DOHH2 (cell line): ENCODE data around the gene DDX39A.

Source experiments
- H3F3A ChIP-seq: fragments of 200-600 bp; sonication (generic), shearing (Covaris generic); 2 replicates; pipeline ENCODE4 v1.6.0; 2016; ENCODE audit warnings: antibody characterized with exemption, mild to moderate bottlenecking; ENCODE audit not compliant: control insufficient read depth, insufficient read depth
- H3K27ac ChIP-seq: fragments of 200-600 bp; sonication (generic); 2 replicates; pipeline ENCODE4 v1.5.1; 2014; ENCODE audit warnings: low read depth, mild to moderate bottlenecking, low read length, moderate library complexity
- H3K27me3 ChIP-seq: fragments of 200-600 bp; sonication (generic); 2 replicates; pipeline ENCODE4 v1.6.1; 2014; ENCODE audit warnings: mild to moderate bottlenecking, low read length, mixed read lengths; ENCODE audit not compliant: control insufficient read depth
- H3K36me3 ChIP-seq: fragments of 200-600 bp; sonication (generic); 2 replicates; pipeline ENCODE4 v1.6.1; 2014; ENCODE audit warnings: mild to moderate bottlenecking, low read length, moderate library complexity, mixed read lengths; ENCODE audit not compliant: control insufficient read depth
- H3K4me1 ChIP-seq: fragments of 200-600 bp; sonication (generic); 2 replicates; pipeline ENCODE4 v1.6.1; 2014; ENCODE audit warnings: mild to moderate bottlenecking, low read length, mixed read lengths; ENCODE audit not compliant: control insufficient read depth
- H3K4me2 ChIP-seq: fragments of 200-600 bp; sonication (generic); 2 replicates; pipeline ENCODE4 v1.6.0; 2014; ENCODE audit warnings: mild to moderate bottlenecking, low read length, moderate library complexity
- H3K4me3 ChIP-seq: fragments of 200-600 bp; sonication (generic); 2 replicates; pipeline ENCODE4 v1.5.1; 2014; ENCODE audit warnings: mild to moderate bottlenecking, low read length, mixed read lengths
- H3K79me2 ChIP-seq: fragments of 200-600 bp; sonication (generic); 2 replicates; pipeline ENCODE4 v1.6.1; 2014; ENCODE audit warnings: mild to moderate bottlenecking, low read length, mixed read lengths; ENCODE audit not compliant: control insufficient read depth
- H3K9me2 ChIP-seq: fragments of 200-600 bp; sonication (generic); replicated peaks from 2 replicates; pipeline ENCODE4 v1.6.1; 2014; ENCODE audit warnings: mild to moderate bottlenecking, low read length, mixed read lengths; ENCODE audit not compliant: control insufficient read depth
- H3K9me3 ChIP-seq: fragments of 200-600 bp; sonication (generic); 2 replicates; pipeline ENCODE4 v1.6.1; 2014; ENCODE audit warnings: antibody characterized with exemption, low read length, mixed read lengths; ENCODE audit not compliant: control insufficient read depth, insufficient read depth
- H4K20me1 ChIP-seq: fragments of 200-600 bp; sonication (generic); 2 replicates; pipeline ENCODE4 v1.6.0; 2014; ENCODE audit warnings: low read depth, mild to moderate bottlenecking, antibody characterized with exemption, low read length, moderate library complexity; ENCODE audit not compliant: control insufficient read depth, insufficient read depth
- EZH2phosphoT487 ChIP-seq: fragments of 200-600 bp; sonication (generic); IDR thresholded peaks from 2 replicates; pipeline ENCODE4 v1.6.1; 2017; ENCODE audit warnings: borderline replicate concordance, mild to moderate bottlenecking, antibody characterized with exemption, low read length, moderate library complexity, mixed read lengths
- TF ChIP-seq, protein P1 (sequence below): fragments of 200-600 bp; sonication (generic); IDR thresholded peaks from one replicate; pipeline ENCODE4 v1.5.1; 2014; ENCODE audit warnings: antibody characterized with exemption, mild to moderate bottlenecking, low read depth, low read length; ENCODE audit not compliant: poor library complexity, severe bottlenecking

DDX39A gene

DNA sequence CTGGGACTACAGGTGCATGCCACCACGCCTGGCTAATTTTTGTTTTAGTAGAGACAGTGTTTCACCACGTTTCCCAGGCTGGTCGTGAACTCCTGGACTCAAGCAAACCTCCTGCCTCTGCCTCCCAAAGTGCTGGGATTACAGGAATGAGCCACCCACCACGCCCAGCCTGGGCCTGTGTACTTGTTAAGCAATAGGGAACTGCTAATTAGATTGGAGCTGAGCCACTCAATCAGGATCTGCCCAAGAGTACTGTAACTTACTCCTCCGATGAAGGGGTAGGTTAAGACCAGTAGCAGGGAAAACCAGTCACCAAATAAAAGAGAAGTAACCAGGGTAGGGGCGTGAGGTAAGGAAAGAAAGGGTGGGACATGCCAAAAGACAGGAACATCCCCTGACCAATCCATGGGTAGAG is 2.3 kb downstream of the DDX39A start:
- peaks cover 81% of the 10 kb centered on the region for H3K79me2 ChIP-seq
- no peaks in the 10 kb centered on the region for H3K9me3 ChIP-seq
- peak overlapping the region; percentile 86 for H3K4me3 ChIP-seq
- peak overlapping the region; percentile 87 for H3K27ac ChIP-seq
- H3F3A ChIP-seq: peaks cover 21% of the 10 kb centered on the region
- peak overlapping the region; percentile 86 for H3K4me2 ChIP-seq
- H3K27me3 ChIP-seq: no peaks in the 10 kb centered on the region
- peaks cover 71% of the 10 kb centered on the region for H3K36me3 ChIP-seq
- TF ChIP-seq, protein P1, sequence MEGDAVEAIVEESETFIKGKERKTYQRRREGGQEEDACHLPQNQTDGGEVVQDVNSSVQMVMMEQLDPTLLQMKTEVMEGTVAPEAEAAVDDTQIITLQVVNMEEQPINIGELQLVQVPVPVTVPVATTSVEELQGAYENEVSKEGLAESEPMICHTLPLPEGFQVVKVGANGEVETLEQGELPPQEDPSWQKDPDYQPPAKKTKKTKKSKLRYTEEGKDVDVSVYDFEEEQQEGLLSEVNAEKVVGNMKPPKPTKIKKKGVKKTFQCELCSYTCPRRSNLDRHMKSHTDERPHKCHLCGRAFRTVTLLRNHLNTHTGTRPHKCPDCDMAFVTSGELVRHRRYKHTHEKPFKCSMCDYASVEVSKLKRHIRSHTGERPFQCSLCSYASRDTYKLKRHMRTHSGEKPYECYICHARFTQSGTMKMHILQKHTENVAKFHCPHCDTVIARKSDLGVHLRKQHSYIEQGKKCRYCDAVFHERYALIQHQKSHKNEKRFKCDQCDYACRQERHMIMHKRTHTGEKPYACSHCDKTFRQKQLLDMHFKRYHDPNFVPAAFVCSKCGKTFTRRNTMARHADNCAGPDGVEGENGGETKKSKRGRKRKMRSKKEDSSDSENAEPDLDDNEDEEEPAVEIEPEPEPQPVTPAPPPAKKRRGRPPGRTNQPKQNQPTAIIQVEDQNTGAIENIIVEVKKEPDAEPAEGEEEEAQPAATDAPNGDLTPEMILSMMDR: no peak
- no peak for TF ChIP-seq EZH2phosphoT487
- H4K20me1 ChIP-seq: peaks cover 40% of the 10 kb centered on the region
- H3K4me1 ChIP-seq: peaks cover 41% of the 10 kb centered on the region
- no peaks in the 10 kb centered on the region for H3K9me2 ChIP-seq

- Histone ChIP-seq H3K4me1 (peaks cover 34% of the 10 kb centered on the region), H3K27me3 (no peaks in the 10 kb centered on the region), H3K4me2 (peak overlapping the region; percentile 86), H3K9me2 (no peaks in the 10 kb centered on the region), H3K36me3 (peaks cover 89% of the 10 kb centered on the region), H3F3A (peaks cover 31% of the 10 kb centered on the region), H4K20me1 (peaks cover 50% of the 10 kb centered on the region), H3K4me3 (peak overlapping the region; percentile 86), H3K9me3 (no peaks in the 10 kb centered on the region), H3K79me2 (peaks cover 91% of the 10 kb centered on the region), H3K27ac (peak overlapping the region; percentile 87)
- TF ChIP-seq EZH2phosphoT487: no peak
- TF ChIP-seq, protein P1: no peak
These were observed 4.0 kb downstream of the DDX39A start for GRCh38 chr19:14414926-14415690.

GRCh38 chr19:14413693-14414181 is 5.4 kb downstream of the DDX39A start:
- Histone ChIP-seq H3K27me3 (no peaks in the 10 kb centered on the region), H3K9me3 (no peaks in the 10 kb centered on the region), H4K20me1 (peaks cover 55% of the 10 kb centered on the region), H3K9me2 (no peaks in the 10 kb centered on the region), H3K4me2 (no peak overlapping the region), H3K4me1 (peaks cover 27% of the 10 kb centered on the region), H3F3A (peaks cover 44% of the 10 kb centered on the region), H3K4me3 (no peak overlapping the region), H3K36me3 (peaks cover 99% of the 10 kb centered on the region), H3K27ac (no peak overlapping the region), H3K79me2 (peaks cover 81% of the 10 kb centered on the region)
- no peak for TF ChIP-seq EZH2phosphoT487
- TF ChIP-seq, protein P1: no peak
